Measurements from ENCODE around the gene HIVEP3.

DNA sequence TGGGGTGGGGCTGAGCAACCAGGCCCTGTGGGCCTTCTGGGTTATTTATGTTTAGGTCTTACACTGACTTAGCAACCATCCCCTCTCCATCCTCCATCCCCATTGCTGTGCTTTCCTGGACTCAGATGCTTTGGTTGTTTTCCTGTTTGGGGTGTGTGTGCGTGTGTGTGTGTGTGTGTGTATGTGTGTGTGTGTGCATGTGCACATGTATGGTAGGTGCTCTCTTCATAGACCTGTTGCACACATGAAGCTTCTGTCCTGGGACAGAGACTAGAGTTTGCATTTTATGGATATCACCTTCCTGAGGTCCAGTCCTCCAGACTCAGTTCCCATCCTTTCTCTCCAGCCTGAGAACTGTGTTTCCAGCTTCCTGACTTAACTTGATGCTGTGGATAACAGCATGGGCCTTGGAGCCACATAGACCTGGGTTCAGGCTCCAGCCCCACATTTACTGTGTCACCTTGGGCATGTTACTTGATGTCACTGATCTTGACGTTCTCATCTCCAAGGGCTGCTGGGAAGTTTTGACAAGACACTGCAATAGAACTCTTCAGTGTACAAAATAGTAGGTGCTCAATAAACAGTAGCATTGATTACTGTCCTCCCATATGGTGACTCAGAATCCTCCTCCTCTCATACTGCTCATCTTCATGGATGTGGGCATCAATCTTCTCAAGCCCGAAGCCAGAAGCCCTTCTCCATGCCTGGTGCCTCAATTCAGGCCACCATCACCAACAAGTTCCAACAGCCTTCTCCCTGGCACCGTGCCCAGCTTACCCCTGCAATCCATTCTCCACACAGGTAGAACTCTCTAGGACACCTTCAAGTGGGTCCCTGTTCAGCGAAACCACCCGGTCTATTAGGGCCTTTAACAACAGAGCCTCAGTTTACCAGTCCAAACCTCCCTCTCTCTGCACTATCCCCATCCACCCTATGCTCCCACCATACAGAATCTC is 252.5 kb downstream of the HIVEP3 start:
- TF ChIP-seq, protein P1, sequence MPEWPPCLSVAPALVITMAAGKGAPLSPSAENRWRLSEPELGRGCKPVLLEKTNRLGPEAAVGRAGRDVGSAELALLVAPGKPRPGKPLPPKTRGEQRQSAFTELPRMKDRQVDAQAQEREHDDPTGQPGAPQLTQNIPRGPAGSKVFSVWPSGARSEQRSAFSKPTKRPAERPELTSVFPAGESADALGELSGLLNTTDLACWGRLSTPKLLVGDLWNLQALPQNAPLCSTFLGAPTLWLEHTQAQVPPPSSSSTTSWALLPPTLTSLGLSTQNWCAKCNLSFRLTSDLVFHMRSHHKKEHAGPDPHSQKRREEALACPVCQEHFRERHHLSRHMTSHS (tag by site-specific recombination; IDR thresholded peaks at IDR 0.05) = no peak
- TF ChIP-seq, protein P2, sequence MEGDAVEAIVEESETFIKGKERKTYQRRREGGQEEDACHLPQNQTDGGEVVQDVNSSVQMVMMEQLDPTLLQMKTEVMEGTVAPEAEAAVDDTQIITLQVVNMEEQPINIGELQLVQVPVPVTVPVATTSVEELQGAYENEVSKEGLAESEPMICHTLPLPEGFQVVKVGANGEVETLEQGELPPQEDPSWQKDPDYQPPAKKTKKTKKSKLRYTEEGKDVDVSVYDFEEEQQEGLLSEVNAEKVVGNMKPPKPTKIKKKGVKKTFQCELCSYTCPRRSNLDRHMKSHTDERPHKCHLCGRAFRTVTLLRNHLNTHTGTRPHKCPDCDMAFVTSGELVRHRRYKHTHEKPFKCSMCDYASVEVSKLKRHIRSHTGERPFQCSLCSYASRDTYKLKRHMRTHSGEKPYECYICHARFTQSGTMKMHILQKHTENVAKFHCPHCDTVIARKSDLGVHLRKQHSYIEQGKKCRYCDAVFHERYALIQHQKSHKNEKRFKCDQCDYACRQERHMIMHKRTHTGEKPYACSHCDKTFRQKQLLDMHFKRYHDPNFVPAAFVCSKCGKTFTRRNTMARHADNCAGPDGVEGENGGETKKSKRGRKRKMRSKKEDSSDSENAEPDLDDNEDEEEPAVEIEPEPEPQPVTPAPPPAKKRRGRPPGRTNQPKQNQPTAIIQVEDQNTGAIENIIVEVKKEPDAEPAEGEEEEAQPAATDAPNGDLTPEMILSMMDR (tag by site-specific recombination; IDR thresholded peaks at IDR 0.05) = no peak
- TF ChIP-seq ZNF10 (tag by site-specific recombination; IDR thresholded peaks at IDR 0.05) (no peak), ZNF843 (tag by site-specific recombination; IDR thresholded peaks at IDR 0.05) (no peak), BCL11B (tag by site-specific recombination; IDR thresholded peaks at IDR 0.05; ENCODE audit: low read depth) (no peak), ZBTB7A (tag by site-specific recombination; IDR thresholded peaks at IDR 0.05; ENCODE audit: low read depth) (no peak), ZNF121 (tag by site-specific recombination; IDR thresholded peaks at IDR 0.05) (no peak), YY1 (tag by site-specific recombination; IDR thresholded peaks at IDR 0.05) (no peak), ZNF175 (tag by site-specific recombination; IDR thresholded peaks at IDR 0.05) (no peak), ZNF324 (tag by site-specific recombination; IDR thresholded peaks at IDR 0.05) (no peak), ZNF48 (tag by site-specific recombination; IDR thresholded peaks at IDR 0.05) (no peak), ZNF214 (tag by site-specific recombination; IDR thresholded peaks at IDR 0.05; ENCODE audit: borderline replicate concordance) (no peak), PRDM1 (tag by site-specific recombination; IDR thresholded peaks at IDR 0.05) (no peak)
- TF ChIP-seq, protein P3, sequence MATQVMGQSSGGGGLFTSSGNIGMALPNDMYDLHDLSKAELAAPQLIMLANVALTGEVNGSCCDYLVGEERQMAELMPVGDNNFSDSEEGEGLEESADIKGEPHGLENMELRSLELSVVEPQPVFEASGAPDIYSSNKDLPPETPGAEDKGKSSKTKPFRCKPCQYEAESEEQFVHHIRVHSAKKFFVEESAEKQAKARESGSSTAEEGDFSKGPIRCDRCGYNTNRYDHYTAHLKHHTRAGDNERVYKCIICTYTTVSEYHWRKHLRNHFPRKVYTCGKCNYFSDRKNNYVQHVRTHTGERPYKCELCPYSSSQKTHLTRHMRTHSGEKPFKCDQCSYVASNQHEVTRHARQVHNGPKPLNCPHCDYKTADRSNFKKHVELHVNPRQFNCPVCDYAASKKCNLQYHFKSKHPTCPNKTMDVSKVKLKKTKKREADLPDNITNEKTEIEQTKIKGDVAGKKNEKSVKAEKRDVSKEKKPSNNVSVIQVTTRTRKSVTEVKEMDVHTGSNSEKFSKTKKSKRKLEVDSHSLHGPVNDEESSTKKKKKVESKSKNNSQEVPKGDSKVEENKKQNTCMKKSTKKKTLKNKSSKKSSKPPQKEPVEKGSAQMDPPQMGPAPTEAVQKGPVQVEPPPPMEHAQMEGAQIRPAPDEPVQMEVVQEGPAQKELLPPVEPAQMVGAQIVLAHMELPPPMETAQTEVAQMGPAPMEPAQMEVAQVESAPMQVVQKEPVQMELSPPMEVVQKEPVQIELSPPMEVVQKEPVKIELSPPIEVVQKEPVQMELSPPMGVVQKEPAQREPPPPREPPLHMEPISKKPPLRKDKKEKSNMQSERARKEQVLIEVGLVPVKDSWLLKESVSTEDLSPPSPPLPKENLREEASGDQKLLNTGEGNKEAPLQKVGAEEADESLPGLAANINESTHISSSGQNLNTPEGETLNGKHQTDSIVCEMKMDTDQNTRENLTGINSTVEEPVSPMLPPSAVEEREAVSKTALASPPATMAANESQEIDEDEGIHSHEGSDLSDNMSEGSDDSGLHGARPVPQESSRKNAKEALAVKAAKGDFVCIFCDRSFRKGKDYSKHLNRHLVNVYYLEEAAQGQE (tag by site-specific recombination; IDR thresholded peaks at IDR 0.05) = no peak

Data from HEK293 (cell line).